GM12875 (cell line): Measurements from ENCODE around the gene CERS6.

Source experiments
- H3K4me3 ChIP-seq: one replicate; pipeline ENCODE4 v1.5.1; 2011; ENCODE audit warnings: low read depth, low read length, control low read depth
- TF ChIP-seq, protein P1 (sequence below): IDR thresholded peaks from 2 replicates; pipeline ENCODE4 v1.5.1; 2011; ENCODE audit warnings: low read depth, mild to moderate bottlenecking, control low read depth, inconsistent platforms, low read length, moderate library complexity, borderline replicate concordance; ENCODE audit not compliant: insufficient read depth

Gene CERS6

DNA sequence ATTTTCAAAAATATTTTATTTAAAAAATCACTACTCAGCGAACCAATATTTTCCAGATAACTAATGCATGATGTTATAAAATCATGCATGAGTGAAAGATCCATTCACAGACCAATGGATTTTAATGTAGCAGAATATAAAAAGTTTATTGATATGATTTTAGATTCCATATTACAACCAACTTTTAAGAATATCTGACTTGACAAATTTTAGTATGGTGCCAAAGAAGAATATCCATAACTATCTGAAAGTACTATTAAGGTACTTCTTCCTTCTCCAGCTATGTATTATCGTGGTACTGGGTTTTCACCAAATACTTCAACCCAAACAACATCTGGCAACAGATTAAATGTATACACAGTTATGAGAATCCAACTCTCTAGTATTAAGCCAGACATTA, 246.5 kb downstream of the CERS6 start:
- TF ChIP-seq, protein P1, sequence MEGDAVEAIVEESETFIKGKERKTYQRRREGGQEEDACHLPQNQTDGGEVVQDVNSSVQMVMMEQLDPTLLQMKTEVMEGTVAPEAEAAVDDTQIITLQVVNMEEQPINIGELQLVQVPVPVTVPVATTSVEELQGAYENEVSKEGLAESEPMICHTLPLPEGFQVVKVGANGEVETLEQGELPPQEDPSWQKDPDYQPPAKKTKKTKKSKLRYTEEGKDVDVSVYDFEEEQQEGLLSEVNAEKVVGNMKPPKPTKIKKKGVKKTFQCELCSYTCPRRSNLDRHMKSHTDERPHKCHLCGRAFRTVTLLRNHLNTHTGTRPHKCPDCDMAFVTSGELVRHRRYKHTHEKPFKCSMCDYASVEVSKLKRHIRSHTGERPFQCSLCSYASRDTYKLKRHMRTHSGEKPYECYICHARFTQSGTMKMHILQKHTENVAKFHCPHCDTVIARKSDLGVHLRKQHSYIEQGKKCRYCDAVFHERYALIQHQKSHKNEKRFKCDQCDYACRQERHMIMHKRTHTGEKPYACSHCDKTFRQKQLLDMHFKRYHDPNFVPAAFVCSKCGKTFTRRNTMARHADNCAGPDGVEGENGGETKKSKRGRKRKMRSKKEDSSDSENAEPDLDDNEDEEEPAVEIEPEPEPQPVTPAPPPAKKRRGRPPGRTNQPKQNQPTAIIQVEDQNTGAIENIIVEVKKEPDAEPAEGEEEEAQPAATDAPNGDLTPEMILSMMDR, result no peak
- H3K4me3 ChIP-seq, result no peak overlapping the region

- TF ChIP-seq, protein P1, result no peak
- no peak overlapping the region for H3K4me3 ChIP-seq
Measured at GRCh38 chr2:168703926-168704325, 247.9 kb downstream of the CERS6 start.

- TF ChIP-seq, protein P1, result peak; percentile 29; the same call in 1 of the 2 replicates
- no peak overlapping the region for H3K4me3 ChIP-seq
Measured at GRCh38 chr2:168705534-168706470, 249.7 kb downstream of the CERS6 start.

DNA sequence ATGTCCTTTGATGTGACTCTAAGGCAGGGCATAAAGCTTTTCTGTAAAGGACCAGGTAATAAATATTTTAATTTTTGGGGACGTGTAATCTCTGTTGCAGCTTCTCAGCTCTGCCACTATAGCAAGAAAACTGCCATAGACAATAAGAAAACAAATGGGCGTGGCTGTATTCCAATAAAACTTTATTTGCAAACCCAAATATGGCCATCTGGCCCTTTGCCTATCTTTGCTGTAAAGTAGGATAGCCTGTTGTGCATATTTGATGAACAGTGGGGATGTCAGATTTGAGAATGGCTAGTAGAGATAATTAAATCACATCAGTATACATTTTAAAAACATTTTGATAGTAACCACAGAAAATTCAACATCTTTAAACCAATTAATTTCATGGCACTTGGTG, 250.7 kb downstream of the CERS6 start:
- TF ChIP-seq, protein P1, result no peak
- H3K4me3 ChIP-seq, result no peak overlapping the region

GRCh38 chr2:168708080-168708479, 252.0 kb downstream of the CERS6 start:
- H3K4me3 ChIP-seq, result no peak overlapping the region
- TF ChIP-seq, protein P1, result no peak

GRCh38 chr2:168710754-168711467, 254.8 kb downstream of the CERS6 start:
- H3K4me3 ChIP-seq, result no peak overlapping the region
- TF ChIP-seq, protein P1, result no peak
